ENCODE data around the gene TMEM237. TPM values are rescaled to one million over a fixed set of nuclear protein-coding genes. Genes with fewer than 3 reads are reported as not detected.

TMEM237 gene
- total RNA-seq, 1 experiment from 2014 or later, result 33.6 TPM

GRCh38 chr2:201633661-201634249 is 9.5 kb downstream of the TMEM237 start:
- peaks cover 2% of the 10 kb centered on the region; the same call in 1 of the 2 replicates for H3K4me1 Mint-ChIP-seq
- peaks cover 66% of the 10 kb centered on the region for H3K36me3 Mint-ChIP-seq
- ATAC-seq (no peak), DNase-seq (ENCODE audit: low spot score) (no peak)
- no peaks in the 10 kb centered on the region for H3K27me3 Mint-ChIP-seq (ENCODE audit: low read depth)
- ChIA-PET CTCF (no interaction called here), POLR2A (no interaction called here)
- H3K4me3 Mint-ChIP-seq, result no peak overlapping the region
- no peak overlapping the region for H3K27ac Mint-ChIP-seq
- TF ChIP-seq SMAD4 (CRISPR knock-in tag; IDR thresholded peaks at IDR 0.05), result no peak
- TF ChIP-seq SP1 (CRISPR knock-in tag; conservative IDR thresholded peaks at IDR 0.05), result no peak
- TF ChIP-seq CDX4 (CRISPR knock-in tag; IDR thresholded peaks at IDR 0.05; ENCODE audit: borderline replicate concordance), result no peak
- TF ChIP-seq E2F4 (CRISPR knock-in tag; IDR thresholded peaks at IDR 0.05; ENCODE audit: borderline replicate concordance, low read depth), result no peak
- no peak for TF ChIP-seq ZMAT4 (CRISPR knock-in tag; IDR thresholded peaks at IDR 0.05)
- TF ChIP-seq ERG (CRISPR knock-in tag; IDR thresholded peaks at IDR 0.05), result no peak
- TF ChIP-seq HMGA2 (CRISPR knock-in tag; IDR thresholded peaks at IDR 0.05), result no peak
- TF ChIP-seq, protein P1, sequence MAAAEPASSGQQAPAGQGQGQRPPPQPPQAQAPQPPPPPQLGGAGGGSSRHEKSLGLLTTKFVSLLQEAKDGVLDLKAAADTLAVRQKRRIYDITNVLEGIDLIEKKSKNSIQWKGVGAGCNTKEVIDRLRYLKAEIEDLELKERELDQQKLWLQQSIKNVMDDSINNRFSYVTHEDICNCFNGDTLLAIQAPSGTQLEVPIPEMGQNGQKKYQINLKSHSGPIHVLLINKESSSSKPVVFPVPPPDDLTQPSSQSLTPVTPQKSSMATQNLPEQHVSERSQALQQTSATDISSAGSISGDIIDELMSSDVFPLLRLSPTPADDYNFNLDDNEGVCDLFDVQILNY (CRISPR knock-in tag; IDR thresholded peaks at IDR 0.05), result no peak
- no peak for TF ChIP-seq IRF1 (CRISPR knock-in tag; IDR thresholded peaks at IDR 0.05)
- TF ChIP-seq CTCF (IDR thresholded peaks at IDR 0.05), result no peak
- no peak for TF ChIP-seq ZNF138 (CRISPR knock-in tag; conservative IDR thresholded peaks at IDR 0.05)
- TF ChIP-seq ZNF281 (CRISPR knock-in tag; IDR thresholded peaks at IDR 0.05), result no peak
- TF ChIP-seq OVOL2 (CRISPR knock-in tag; IDR thresholded peaks at IDR 0.05; ENCODE audit: borderline replicate concordance), result no peak
- TF ChIP-seq NFATC4 (CRISPR knock-in tag; IDR thresholded peaks at IDR 0.05), result no peak
- TF ChIP-seq CREM (CRISPR knock-in tag; IDR thresholded peaks at IDR 0.05), result no peak
- TF ChIP-seq NR3C1 (CRISPR knock-in tag; conservative IDR thresholded peaks at IDR 0.05; ENCODE audit: low read depth), result no peak
- TF ChIP-seq ZNF425 (CRISPR knock-in tag; conservative IDR thresholded peaks at IDR 0.05), result no peak
- no peaks in the 10 kb centered on the region for H3K9me3 Mint-ChIP-seq
